HEK293 (cell line): ENCODE data around the gene CTAGE9.

Experiments used
- CTCF ChIA-PET: fragments of 350-600 bp; formaldehyde crosslinking; extraction: SDS; loops from one replicate; lab custom pipeline; 2021; ENCODE audit warnings: antibody characterized with exemption; lab: Yijun Ruan, JAX
- POLR2A ChIA-PET: fragments of 300-600 bp; formaldehyde crosslinking; extraction: SDS; loops from one replicate; lab custom pipeline; 2020; ENCODE audit warnings: antibody characterized with exemption, inconsistent platforms; lab: Yijun Ruan, JAX
- H3K27ac ChIP-seq: fragments of 200-500 bp; sonication (Bioruptor generic); 2 replicates; pipeline ENCODE4 v1.5.1; 2014; ENCODE audit warnings: low read depth, low read length, control low read depth, inconsistent platforms; ENCODE audit errors: extremely low read depth
- H3K36me3 ChIP-seq, 2 experiments: fragments of 200-500 bp in 1 of 2; sonication (Bioruptor generic) in 1 of 2; 1 replicate in 1 of 2; 2 replicates in 1 of 2; pipeline ENCODE4 v1.5.1; 2014 to 2017; ENCODE audit warnings: inconsistent platforms in 2 of 2, low read length in 2 of 2; ENCODE audit not compliant: control insufficient read depth in 2 of 2, insufficient read depth in 1 of 2
- H3K4me1 ChIP-seq: fragments of 200-500 bp; sonication (Bioruptor generic); 2 replicates; pipeline ENCODE4 v1.5.1; 2014; ENCODE audit warnings: mild to moderate bottlenecking, low read length, inconsistent platforms; ENCODE audit not compliant: control insufficient read depth, insufficient read depth
- H3K4me3 ChIP-seq: 2 replicates; pipeline ENCODE4 v1.5.1; 2011; ENCODE audit warnings: low read depth, mild to moderate bottlenecking, control low read depth, low read length, moderate library complexity
- H3K9me3 ChIP-seq: fragments of 200-500 bp; sonication (Bioruptor generic); 2 replicates; pipeline ENCODE4 v1.5.1; 2014; ENCODE audit warnings: low read depth, low read length, inconsistent platforms; ENCODE audit not compliant: control insufficient read depth, insufficient read depth
- BCL11A ChIP-seq: fragments of 450-650 bp; formaldehyde crosslinking; IDR thresholded peaks from 2 replicates; pipeline ENCODE4 v1.5.1; 2016; ENCODE audit warnings: low read depth, missing biosample characterization, missing genetic modification characterization
- GFI1B ChIP-seq: fragments of 450-650 bp; formaldehyde crosslinking; IDR thresholded peaks from 2 replicates; pipeline ENCODE4 v1.5.1; 2016; ENCODE audit warnings: missing biosample characterization, missing genetic modification characterization
- HOXD13 ChIP-seq: sonication (generic); formaldehyde crosslinking; IDR thresholded peaks from 2 replicates; pipeline ENCODE4 v1.8.0; 2022; ENCODE audit warnings: missing genetic modification reagents, borderline replicate concordance
- KLF10 ChIP-seq: fragments of 450-650 bp; IDR thresholded peaks from 2 replicates; pipeline ENCODE4 v1.5.1; 2018; ENCODE audit warnings: missing biosample characterization, mild to moderate bottlenecking, missing genetic modification characterization
- MZF1 ChIP-seq: fragments of 450-650 bp; formaldehyde crosslinking; IDR thresholded peaks from 2 replicates; pipeline ENCODE4 v1.5.1; 2017; ENCODE audit warnings: missing biosample characterization, missing genetic modification characterization, borderline replicate concordance
- REPIN1 ChIP-seq: fragments of 450-650 bp; formaldehyde crosslinking; IDR thresholded peaks from 2 replicates; pipeline ENCODE4 v1.5.1; 2017; ENCODE audit warnings: missing biosample characterization, missing genetic modification characterization, low read depth
- SCRT1 ChIP-seq: fragments of 450-650 bp; formaldehyde crosslinking; IDR thresholded peaks from 2 replicates; pipeline ENCODE4 v1.5.1; 2016; ENCODE audit warnings: missing biosample characterization, missing genetic modification characterization, borderline replicate concordance
- ZEB2 ChIP-seq: fragments of 450-650 bp; formaldehyde crosslinking; IDR thresholded peaks from 2 replicates; pipeline ENCODE4 v1.5.1; 2016; ENCODE audit warnings: missing biosample characterization, missing genetic modification characterization
- ZNF211 ChIP-seq: fragments of 450-650 bp; formaldehyde crosslinking; IDR thresholded peaks from 2 replicates; pipeline ENCODE4 v1.5.1; 2016; ENCODE audit warnings: low read depth, missing biosample characterization, missing genetic modification characterization
- ZNF350 ChIP-seq: fragments of 450-650 bp; formaldehyde crosslinking; IDR thresholded peaks from 2 replicates; pipeline ENCODE4 v1.5.0; 2017; ENCODE audit warnings: missing biosample characterization, mild to moderate bottlenecking, missing genetic modification characterization
- ZNF404 ChIP-seq: fragments of 450-650 bp; formaldehyde crosslinking; IDR thresholded peaks from 2 replicates; pipeline ENCODE4 v1.5.1; 2017; ENCODE audit warnings: missing biosample characterization, missing genetic modification characterization
- ZNF48 ChIP-seq: fragments of 450-650 bp; formaldehyde crosslinking; IDR thresholded peaks from 2 replicates; pipeline ENCODE4 v1.5.1; 2016; ENCODE audit warnings: missing biosample characterization, missing genetic modification characterization
- ZNF571 ChIP-seq: fragments of 450-650 bp; formaldehyde crosslinking; IDR thresholded peaks from 2 replicates; pipeline ENCODE4 v1.5.0; 2017; ENCODE audit warnings: missing biosample characterization, missing genetic modification characterization
- ZNF596 ChIP-seq: fragments of 450-650 bp; IDR thresholded peaks from 2 replicates; pipeline ENCODE4 v1.5.0; 2018; ENCODE audit warnings: missing biosample characterization, mild to moderate bottlenecking, missing genetic modification characterization, moderate library complexity
- ZNF600 ChIP-seq: fragments of 450-650 bp; formaldehyde crosslinking; IDR thresholded peaks from 2 replicates; pipeline ENCODE4 v1.5.1; 2016; ENCODE audit warnings: missing biosample characterization, missing genetic modification characterization
- ZNF623 ChIP-seq: fragments of 450-650 bp; formaldehyde crosslinking; IDR thresholded peaks from 2 replicates; pipeline ENCODE4 v1.5.1; 2016; ENCODE audit warnings: missing biosample characterization, missing genetic modification characterization
- ZNF660 ChIP-seq: fragments of 450-650 bp; IDR thresholded peaks from 2 replicates; pipeline ENCODE4 v1.5.1; 2018; ENCODE audit warnings: missing biosample characterization, mild to moderate bottlenecking, missing genetic modification characterization
- ZNF776 ChIP-seq: fragments of 450-650 bp; formaldehyde crosslinking; IDR thresholded peaks from 2 replicates; pipeline ENCODE4 v1.5.0; 2017; ENCODE audit warnings: missing biosample characterization, missing genetic modification characterization, borderline replicate concordance
- ZNF791 ChIP-seq: fragments of 450-650 bp; formaldehyde crosslinking; IDR thresholded peaks from 2 replicates; pipeline ENCODE4 v1.5.1; 2016; ENCODE audit warnings: missing biosample characterization, missing genetic modification characterization
- ZSCAN23 ChIP-seq: fragments of 450-650 bp; formaldehyde crosslinking; IDR thresholded peaks from 2 replicates; pipeline ENCODE4 v1.5.1; 2016; ENCODE audit warnings: missing biosample characterization, missing genetic modification characterization
- TF ChIP-seq, protein P1 (sequence below): fragments of 450-650 bp; formaldehyde crosslinking; IDR thresholded peaks from 2 replicates; pipeline ENCODE4 v1.5.1; 2016; ENCODE audit warnings: missing biosample characterization, missing genetic modification characterization
- TF ChIP-seq, protein P2 (sequence below): fragments of 450-650 bp; formaldehyde crosslinking; IDR thresholded peaks from 2 replicates; pipeline ENCODE4; 2016; ENCODE audit warnings: missing biosample characterization, missing genetic modification characterization
- TF ChIP-seq, protein P3 (sequence below): fragments of 450-650 bp; formaldehyde crosslinking; IDR thresholded peaks from 2 replicates; pipeline ENCODE4 v1.5.1; 2017; ENCODE audit warnings: missing biosample characterization, missing genetic modification characterization
- TF ChIP-seq, protein P4 (sequence below): fragments of 450-650 bp; formaldehyde crosslinking; optimal IDR thresholded peaks from 2 replicates; pipeline ENCODE3; 2016; ENCODE audit warnings: missing biosample characterization, mild to moderate bottlenecking, missing genetic modification characterization
- TF ChIP-seq, protein P5 (sequence below): IDR thresholded peaks from 2 replicates; pipeline ENCODE4 v1.6.1; 2011; ENCODE audit warnings: mild to moderate bottlenecking, low read depth, low read length, borderline replicate concordance
- TF ChIP-seq, protein P6 (sequence below): fragments of 450-650 bp; formaldehyde crosslinking; IDR thresholded peaks from 2 replicates; pipeline ENCODE4 v1.5.1; 2017; ENCODE audit warnings: missing biosample characterization, mild to moderate bottlenecking, missing genetic modification characterization, moderate library complexity
- TF ChIP-seq, protein P7 (sequence below): fragments of 450-650 bp; formaldehyde crosslinking; IDR thresholded peaks from 2 replicates; pipeline ENCODE4 v1.5.1; 2016; ENCODE audit warnings: missing biosample characterization, missing genetic modification characterization

CTAGE9 gene

DNA sequence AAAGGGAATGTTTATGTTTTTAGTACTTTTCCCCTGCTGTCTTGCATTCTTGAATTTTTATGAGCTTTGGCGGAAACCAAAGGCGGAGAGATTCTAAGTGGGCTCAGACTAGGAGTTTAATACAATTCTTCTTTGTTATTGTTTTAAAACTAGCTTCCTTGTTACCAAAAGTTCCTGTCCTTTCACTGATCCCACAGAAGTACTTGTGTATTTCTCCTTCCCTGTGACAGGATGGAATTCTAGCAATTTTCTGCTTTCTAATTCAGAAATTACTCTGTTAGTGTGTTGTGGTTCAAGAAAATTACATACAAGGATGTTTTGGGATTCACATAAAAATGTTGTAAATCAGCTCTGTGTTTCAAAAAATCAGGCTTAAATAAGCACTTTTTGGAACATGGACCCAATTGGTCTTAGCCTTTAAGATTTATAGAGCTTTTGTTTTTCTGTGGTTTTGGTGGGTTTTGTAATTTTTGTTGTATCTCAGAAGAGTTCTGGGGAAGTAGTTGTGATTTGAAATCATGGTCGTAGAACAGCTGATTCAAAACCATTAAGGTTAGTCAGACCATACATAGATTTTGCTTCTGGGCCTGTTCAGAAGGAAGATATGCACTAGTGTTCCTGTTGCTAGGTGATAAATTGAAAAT, 17.6 kb upstream of the CTAGE9 start:
- H3K9me3 ChIP-seq, result no peaks in the 10 kb centered on the region
- no peak overlapping the region for H3K4me3 ChIP-seq
- CTCF ChIA-PET, result interaction anchor here (0.7 to 3.2 kb wide), 4 partner anchors 34 to 186 kb away, joined by 3 to 18 read pairs (median 4); no protein-coding TSS in a partner anchor
- TF ChIP-seq ZNF623 (tag by site-specific recombination), result no peak
- TF ChIP-seq ZSCAN23, result no peak
- no peak for TF ChIP-seq ZNF660 (tag by site-specific recombination)
- TF ChIP-seq ZNF404, result no peak
- TF ChIP-seq ZNF571 (tag by site-specific recombination), result no peak
- TF ChIP-seq, protein P1, sequence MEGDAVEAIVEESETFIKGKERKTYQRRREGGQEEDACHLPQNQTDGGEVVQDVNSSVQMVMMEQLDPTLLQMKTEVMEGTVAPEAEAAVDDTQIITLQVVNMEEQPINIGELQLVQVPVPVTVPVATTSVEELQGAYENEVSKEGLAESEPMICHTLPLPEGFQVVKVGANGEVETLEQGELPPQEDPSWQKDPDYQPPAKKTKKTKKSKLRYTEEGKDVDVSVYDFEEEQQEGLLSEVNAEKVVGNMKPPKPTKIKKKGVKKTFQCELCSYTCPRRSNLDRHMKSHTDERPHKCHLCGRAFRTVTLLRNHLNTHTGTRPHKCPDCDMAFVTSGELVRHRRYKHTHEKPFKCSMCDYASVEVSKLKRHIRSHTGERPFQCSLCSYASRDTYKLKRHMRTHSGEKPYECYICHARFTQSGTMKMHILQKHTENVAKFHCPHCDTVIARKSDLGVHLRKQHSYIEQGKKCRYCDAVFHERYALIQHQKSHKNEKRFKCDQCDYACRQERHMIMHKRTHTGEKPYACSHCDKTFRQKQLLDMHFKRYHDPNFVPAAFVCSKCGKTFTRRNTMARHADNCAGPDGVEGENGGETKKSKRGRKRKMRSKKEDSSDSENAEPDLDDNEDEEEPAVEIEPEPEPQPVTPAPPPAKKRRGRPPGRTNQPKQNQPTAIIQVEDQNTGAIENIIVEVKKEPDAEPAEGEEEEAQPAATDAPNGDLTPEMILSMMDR (tag by site-specific recombination), result no peak
- TF ChIP-seq ZNF776 (tag by site-specific recombination), result no peak
- TF ChIP-seq, protein P2, sequence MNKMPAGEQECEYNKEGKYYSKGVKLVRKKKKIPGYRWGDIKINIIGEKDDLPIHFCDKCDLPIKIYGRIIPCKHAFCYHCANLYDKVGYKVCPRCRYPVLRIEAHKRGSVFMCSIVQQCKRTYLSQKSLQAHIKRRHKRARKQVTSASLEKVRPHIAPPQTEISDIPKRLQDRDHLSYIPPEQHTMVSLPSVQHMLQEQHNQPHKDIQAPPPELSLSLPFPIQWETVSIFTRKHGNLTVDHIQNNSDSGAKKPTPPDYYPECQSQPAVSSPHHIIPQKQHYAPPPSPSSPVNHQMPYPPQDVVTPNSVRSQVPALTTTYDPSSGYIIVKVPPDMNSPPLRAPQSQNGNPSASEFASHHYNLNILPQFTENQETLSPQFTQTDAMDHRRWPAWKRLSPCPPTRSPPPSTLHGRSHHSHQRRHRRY, result no peak
- TF ChIP-seq REPIN1 (tag by site-specific recombination), result no peak
- TF ChIP-seq ZNF211 (tag by site-specific recombination), result no peak
- TF ChIP-seq, protein P3, sequence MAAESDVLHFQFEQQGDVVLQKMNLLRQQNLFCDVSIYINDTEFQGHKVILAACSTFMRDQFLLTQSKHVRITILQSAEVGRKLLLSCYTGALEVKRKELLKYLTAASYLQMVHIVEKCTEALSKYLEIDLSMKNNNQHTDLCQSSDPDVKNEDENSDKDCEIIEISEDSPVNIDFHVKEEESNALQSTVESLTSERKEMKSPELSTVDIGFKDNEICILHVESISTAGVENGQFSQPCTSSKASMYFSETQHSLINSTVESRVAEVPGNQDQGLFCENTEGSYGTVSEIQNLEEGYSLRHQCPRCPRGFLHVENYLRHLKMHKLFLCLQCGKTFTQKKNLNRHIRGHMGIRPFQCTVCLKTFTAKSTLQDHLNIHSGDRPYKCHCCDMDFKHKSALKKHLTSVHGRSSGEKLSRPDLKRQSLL, result no peak
- TF ChIP-seq ZEB2 (tag by site-specific recombination), result no peak
- no peak for TF ChIP-seq ZNF350 (tag by site-specific recombination)
- no peak for TF ChIP-seq KLF10 (tag by site-specific recombination)
- no peak for TF ChIP-seq ZNF600 (tag by site-specific recombination)
- TF ChIP-seq, protein P4, sequence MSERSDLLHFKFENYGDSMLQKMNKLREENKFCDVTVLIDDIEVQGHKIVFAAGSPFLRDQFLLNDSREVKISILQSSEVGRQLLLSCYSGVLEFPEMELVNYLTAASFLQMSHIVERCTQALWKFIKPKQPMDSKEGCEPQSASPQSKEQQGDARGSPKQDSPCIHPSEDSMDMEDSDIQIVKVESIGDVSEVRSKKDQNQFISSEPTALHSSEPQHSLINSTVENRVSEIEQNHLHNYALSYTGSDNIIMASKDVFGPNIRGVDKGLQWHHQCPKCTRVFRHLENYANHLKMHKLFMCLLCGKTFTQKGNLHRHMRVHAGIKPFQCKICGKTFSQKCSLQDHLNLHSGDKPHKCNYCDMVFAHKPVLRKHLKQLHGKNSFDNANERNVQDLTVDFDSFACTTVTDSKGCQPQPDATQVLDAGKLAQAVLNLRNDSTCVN, result no peak
- TF ChIP-seq, protein P5, sequence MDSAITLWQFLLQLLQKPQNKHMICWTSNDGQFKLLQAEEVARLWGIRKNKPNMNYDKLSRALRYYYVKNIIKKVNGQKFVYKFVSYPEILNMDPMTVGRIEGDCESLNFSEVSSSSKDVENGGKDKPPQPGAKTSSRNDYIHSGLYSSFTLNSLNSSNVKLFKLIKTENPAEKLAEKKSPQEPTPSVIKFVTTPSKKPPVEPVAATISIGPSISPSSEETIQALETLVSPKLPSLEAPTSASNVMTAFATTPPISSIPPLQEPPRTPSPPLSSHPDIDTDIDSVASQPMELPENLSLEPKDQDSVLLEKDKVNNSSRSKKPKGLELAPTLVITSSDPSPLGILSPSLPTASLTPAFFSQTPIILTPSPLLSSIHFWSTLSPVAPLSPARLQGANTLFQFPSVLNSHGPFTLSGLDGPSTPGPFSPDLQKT, result no peak
- no peak for TF ChIP-seq SCRT1
- no peak for TF ChIP-seq ZNF48 (tag by site-specific recombination)
- TF ChIP-seq GFI1B (tag by site-specific recombination), result no peak
- POLR2A ChIA-PET, result no interaction called here
- H3K27ac ChIP-seq, result no peak overlapping the region
- no peaks in the 10 kb centered on the region for H3K4me1 ChIP-seq
- no peaks in the 10 kb centered on the region for H3K36me3 ChIP-seq

DNA sequence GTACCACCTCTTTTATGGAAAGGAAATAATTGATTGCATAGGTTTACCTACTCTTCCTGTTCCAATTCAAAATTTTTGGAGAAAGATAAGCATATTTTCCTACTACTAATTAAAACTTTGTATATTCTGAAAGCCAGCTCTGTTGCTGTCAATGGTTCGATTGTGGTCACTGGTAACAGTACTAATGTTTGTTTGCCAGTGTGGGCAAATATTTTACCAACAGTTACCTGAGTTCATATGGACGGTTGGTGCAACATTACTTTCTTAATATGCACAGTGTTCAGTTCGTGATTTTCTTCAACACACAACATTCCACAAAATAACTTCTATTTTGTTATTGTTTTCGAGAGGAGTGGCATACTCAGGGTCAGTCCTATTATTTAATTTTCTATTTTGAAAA, 17.1 kb upstream of the CTAGE9 start:
- Histone ChIP-seq H3K27ac (no peak overlapping the region), H3K9me3 (no peaks in the 10 kb centered on the region), H3K36me3 (no peaks in the 10 kb centered on the region), H3K4me3 (no peak overlapping the region), H3K4me1 (no peaks in the 10 kb centered on the region)
- ChIA-PET POLR2A (no interaction called here), CTCF (interaction anchor here (0.7 to 3.2 kb wide), 5 partner anchors 33 to 552 kb away, joined by 3 to 18 read pairs (median 4); no protein-coding TSS in a partner anchor)
- TF ChIP-seq ZNF571 (tag by site-specific recombination) (no peak), ZNF596 (no peak), HOXD13 (CRISPR knock-in tag) (no peak), MZF1 (no peak), ZNF623 (tag by site-specific recombination) (no peak), BCL11A (no peak), ZNF791 (tag by site-specific recombination) (no peak)
- TF ChIP-seq, protein P6, sequence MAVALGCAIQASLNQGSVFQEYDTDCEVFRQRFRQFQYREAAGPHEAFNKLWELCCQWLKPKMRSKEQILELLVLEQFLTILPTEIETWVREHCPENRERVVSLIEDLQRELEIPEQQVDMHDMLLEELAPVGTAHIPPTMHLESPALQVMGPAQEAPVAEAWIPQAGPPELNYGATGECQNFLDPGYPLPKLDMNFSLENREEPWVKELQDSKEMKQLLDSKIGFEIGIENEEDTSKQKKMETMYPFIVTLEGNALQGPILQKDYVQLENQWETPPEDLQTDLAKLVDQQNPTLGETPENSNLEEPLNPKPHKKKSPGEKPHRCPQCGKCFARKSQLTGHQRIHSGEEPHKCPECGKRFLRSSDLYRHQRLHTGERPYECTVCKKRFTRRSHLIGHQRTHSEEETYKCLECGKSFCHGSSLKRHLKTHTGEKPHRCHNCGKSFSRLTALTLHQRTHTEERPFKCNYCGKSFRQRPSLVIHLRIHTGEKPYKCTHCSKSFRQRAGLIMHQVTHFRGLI (tag by site-specific recombination), result no peak
- TF ChIP-seq, protein P7, sequence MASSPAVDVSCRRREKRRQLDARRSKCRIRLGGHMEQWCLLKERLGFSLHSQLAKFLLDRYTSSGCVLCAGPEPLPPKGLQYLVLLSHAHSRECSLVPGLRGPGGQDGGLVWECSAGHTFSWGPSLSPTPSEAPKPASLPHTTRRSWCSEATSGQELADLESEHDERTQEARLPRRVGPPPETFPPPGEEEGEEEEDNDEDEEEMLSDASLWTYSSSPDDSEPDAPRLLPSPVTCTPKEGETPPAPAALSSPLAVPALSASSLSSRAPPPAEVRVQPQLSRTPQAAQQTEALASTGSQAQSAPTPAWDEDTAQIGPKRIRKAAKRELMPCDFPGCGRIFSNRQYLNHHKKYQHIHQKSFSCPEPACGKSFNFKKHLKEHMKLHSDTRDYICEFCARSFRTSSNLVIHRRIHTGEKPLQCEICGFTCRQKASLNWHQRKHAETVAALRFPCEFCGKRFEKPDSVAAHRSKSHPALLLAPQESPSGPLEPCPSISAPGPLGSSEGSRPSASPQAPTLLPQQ (tag by site-specific recombination), result no peak
